HepG2 (cell line): Measurements from ENCODE around the gene MAPK7. TPM values are rescaled to one million over a fixed set of nuclear protein-coding genes. Genes with fewer than 3 reads are reported as not detected.

ENCODE experiments used
- ATF7 ChIP-seq, 2 experiments: fragments of 450-650 bp in 1 of 2; sonication (generic) in 1 of 2; formaldehyde crosslinking in 1 of 2; IDR thresholded peaks; 2 replicates each; pipeline versions ENCODE4 v1.4.0 to v1.6.1; 2016 to 2020; ENCODE audit warnings: antibody characterized with exemption in 1 of 2, mild to moderate bottlenecking in 1 of 2, missing genetic modification reagents in 1 of 2
- GRHL1 ChIP-seq: sonication (generic); formaldehyde crosslinking; conservative IDR thresholded peaks from 2 replicates; pipeline ENCODE4 v1.8.0; 2022; ENCODE audit warnings: missing genetic modification reagents
- HIVEP1 ChIP-seq: sonication (generic); formaldehyde crosslinking; IDR thresholded peaks from 2 replicates; pipeline ENCODE4 v1.4.0; 2020; ENCODE audit warnings: mild to moderate bottlenecking, missing genetic modification reagents
- IRX3 ChIP-seq: sonication (generic); formaldehyde crosslinking; IDR thresholded peaks from 2 replicates; pipeline ENCODE4 v1.8.1; 2023; ENCODE audit warnings: mild to moderate bottlenecking, low read depth, missing genetic modification reagents, borderline replicate concordance
- MED8 ChIP-seq: sonication (generic); formaldehyde crosslinking; IDR thresholded peaks from 2 replicates; pipeline ENCODE4 v1.8.1; 2023; ENCODE audit warnings: mild to moderate bottlenecking, missing genetic modification reagents; ENCODE audit not compliant: insufficient replicate concordance
- NFATC3 ChIP-seq: sonication (generic); formaldehyde crosslinking; IDR thresholded peaks from 2 replicates; pipeline ENCODE4 v1.5.1; 2020; ENCODE audit warnings: mild to moderate bottlenecking, missing genetic modification reagents
- NFE2 ChIP-seq: sonication (generic); formaldehyde crosslinking; IDR thresholded peaks from 2 replicates; pipeline ENCODE4 v1.4.0; 2020; ENCODE audit warnings: missing genetic modification reagents
- NFIC ChIP-seq: IDR thresholded peaks from 2 replicates; pipeline ENCODE4 v1.6.1; 2012; ENCODE audit warnings: mild to moderate bottlenecking, low read length, inconsistent platforms
- SKI ChIP-seq: fragments of 450-650 bp; IDR thresholded peaks from one replicate; pipeline ENCODE4 v1.6.1; 2018; ENCODE audit warnings: mild to moderate bottlenecking; ENCODE audit not compliant: partially characterized antibody
- SP1 ChIP-seq, 2 experiments: fragments of 450-650 bp in 1 of 2; sonication (generic) in 1 of 2; formaldehyde crosslinking in 1 of 2; IDR thresholded peaks; 2 replicates each; pipeline versions ENCODE4 v1.4.0 to v1.6.1; 2016 to 2020; ENCODE audit warnings: missing genetic modification reagents in 1 of 2
- THAP9 ChIP-seq: sonication (generic); formaldehyde crosslinking; IDR thresholded peaks from 2 replicates; pipeline ENCODE4; 2020; ENCODE audit warnings: missing genetic modification reagents, mild to moderate bottlenecking, borderline replicate concordance
- ZNF251 ChIP-seq: sonication (generic); formaldehyde crosslinking; IDR thresholded peaks from 2 replicates; pipeline ENCODE4 v1.9.0; 2021; ENCODE audit warnings: mild to moderate bottlenecking, missing genetic modification reagents
- ZNF496 ChIP-seq: sonication (generic); formaldehyde crosslinking; IDR thresholded peaks from 2 replicates; pipeline ENCODE4 v1.8.1; 2023; ENCODE audit warnings: mild to moderate bottlenecking, moderate library complexity, missing genetic modification reagents; ENCODE audit not compliant: insufficient replicate concordance
- ZNF569 ChIP-seq: sonication (generic); formaldehyde crosslinking; IDR thresholded peaks from 2 replicates; pipeline ENCODE4 v1.5.0; 2020; ENCODE audit warnings: mild to moderate bottlenecking, missing genetic modification reagents, moderate library complexity, borderline replicate concordance
- ZNF629 ChIP-seq: sonication (generic); formaldehyde crosslinking; conservative IDR thresholded peaks from 2 replicates; pipeline ENCODE4 v1.5.0; 2020; ENCODE audit warnings: missing genetic modification reagents
- ZNF644 ChIP-seq: IDR thresholded peaks from 2 replicates; pipeline ENCODE4 v1.6.1; 2016; ENCODE audit warnings: low read depth
- ZNF703 ChIP-seq: sonication (generic); formaldehyde crosslinking; IDR thresholded peaks from 2 replicates; pipeline ENCODE4 v1.5.1; 2020; ENCODE audit warnings: missing genetic modification reagents, mild to moderate bottlenecking, moderate library complexity, borderline replicate concordance
- polyA plus RNA-seq, 8 experiments: library from polyadenylated mRNA; depleted of rRNA in 3 of 8; stranded (reverse) in 7 of 8; unstranded in 1 of 8; fragments of >200 nt; fragmentation: Illumina TruSeq in 4 of 8; extraction: Trizol in 4 of 8; gene quantifications; 2 replicates each; pipeline versions ENCODE4 v1.2.1 to v1.2.3, GENCODE V29; 2011 to 2016; ENCODE audit warnings: low read depth in 4 of 8, missing spikeins in 1 of 8, mixed read lengths in 1 of 8; ENCODE audit not compliant: insufficient read depth in 1 of 8
- total RNA-seq, 5 experiments: library from RNA; depleted of rRNA; stranded (reverse); fragments of >200 nt; fragmentation: Illumina TruSeq; extraction: Trizol; gene quantifications; 2 replicates each; pipeline ENCODE4 v1.2.3, GENCODE V29; 2016; ENCODE audit warnings: low read depth in 1 of 5
- TF ChIP-seq, protein P1 (sequence below): sonication (generic); formaldehyde crosslinking; IDR thresholded peaks from 2 replicates; pipeline ENCODE4 v1.8.0; 2022; ENCODE audit warnings: missing genetic modification reagents, mild to moderate bottlenecking, inconsistent platforms, borderline replicate concordance
- TF ChIP-seq, protein P2 (sequence below): sonication (generic); IDR thresholded peaks from 2 replicates; pipeline ENCODE4 v1.6.1; 2016; ENCODE audit warnings: low read depth, borderline replicate concordance

Gene MAPK7
- total and polyA plus RNA-seq, 2 of the 13 experiments (the other 11 are each of a cell fraction or from before 2014, with no cell fraction given), result 2.9 to 5.9 TPM

DNA sequence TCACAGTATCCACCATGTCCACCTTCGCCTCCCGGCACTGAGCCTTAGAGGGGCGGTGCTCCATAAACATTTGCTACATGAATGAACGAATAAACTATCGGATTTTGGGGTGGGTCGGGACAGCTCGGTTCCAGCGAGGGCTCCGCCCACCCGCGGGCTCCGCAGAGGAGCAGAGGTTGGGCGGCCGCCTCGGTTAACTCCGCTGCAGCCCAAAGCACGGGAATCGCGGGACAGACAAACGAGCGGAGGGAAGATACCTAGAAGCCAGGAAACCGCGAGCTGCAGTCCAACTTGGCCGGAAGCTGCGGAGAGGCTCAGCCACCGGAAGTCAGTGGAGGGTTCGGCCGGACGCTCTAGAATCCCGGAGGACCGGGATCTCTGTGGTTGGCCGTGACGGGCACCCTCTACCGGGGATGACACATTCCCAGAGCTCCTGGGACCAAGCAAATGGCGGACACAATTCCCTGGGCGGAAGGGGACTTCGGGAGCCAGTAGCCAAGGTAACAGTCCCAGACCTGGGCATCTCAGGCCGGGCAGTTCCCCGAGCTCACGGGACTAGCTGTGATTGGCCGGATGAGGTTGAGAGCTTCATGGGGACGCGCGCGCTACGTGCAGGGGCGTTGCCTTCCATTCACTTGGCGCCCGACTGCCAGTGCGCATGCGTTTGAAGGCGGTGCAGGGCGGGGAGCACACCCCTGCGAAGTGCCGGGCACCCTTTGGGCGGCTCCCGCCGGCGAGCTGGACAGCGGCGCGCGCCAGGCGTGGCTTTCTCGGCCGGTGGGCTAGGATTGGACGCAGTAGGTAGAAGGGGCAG, 489 bp upstream of the MAPK7 start (continued):
- TF ChIP-seq, protein P1, sequence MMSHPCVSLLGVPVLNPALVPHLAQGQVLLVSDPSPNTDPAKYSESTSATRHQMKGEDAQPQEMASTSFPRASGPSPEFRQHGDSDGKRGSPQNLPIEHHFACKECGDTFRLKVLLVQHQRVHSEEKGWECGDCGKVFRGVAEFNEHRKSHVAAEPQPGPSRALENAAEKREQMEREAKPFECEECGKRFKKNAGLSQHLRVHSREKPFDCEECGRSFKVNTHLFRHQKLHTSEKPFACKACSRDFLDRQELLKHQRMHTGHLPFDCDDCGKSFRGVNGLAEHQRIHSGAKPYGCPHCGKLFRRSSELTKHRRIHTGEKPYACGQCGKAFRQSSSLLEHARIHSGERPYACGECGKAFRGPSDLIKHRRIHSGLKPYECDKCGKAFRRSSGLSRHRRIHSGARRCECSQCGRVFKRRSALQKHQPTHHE (CRISPR knock-in tag), result peak; percentile 74; the same call in 1 of the 2 replicates
- TF ChIP-seq IRX3 (CRISPR knock-in tag) (no peak), HIVEP1 (CRISPR knock-in tag) (peak; percentile 38; the same call in 1 of the 2 replicates), ATF7 (IDR thresholded peaks at IDR 0.05) (no peak), ATF7 (CRISPR knock-in tag; IDR thresholded peaks at IDR 0.05) (no peak), SP1 (IDR thresholded peaks at IDR 0.05) (no peak; the same call in 1 of the 2 replicates), SP1 (CRISPR knock-in tag; IDR thresholded peaks at IDR 0.05) (no peak; the same call in 1 of the 2 replicates), NFE2 (no peak), ZNF569 (CRISPR knock-in tag) (no peak), SKI (no peak), ZNF629 (CRISPR knock-in tag) (no peak; the same call in 1 of the 2 replicates), NFATC3 (no peak; the same call in 1 of the 2 replicates), ZNF703 (CRISPR knock-in tag) (no peak), MED8 (peak; percentile 73), GRHL1 (CRISPR knock-in tag) (no peak), NFIC (no peak), ZNF251 (no peak), ZNF644 (CRISPR knock-in tag) (no peak), ZNF496 (CRISPR knock-in tag) (no peak), THAP9 (CRISPR knock-in tag) (peak; percentile 92)
- TF ChIP-seq, protein P2, sequence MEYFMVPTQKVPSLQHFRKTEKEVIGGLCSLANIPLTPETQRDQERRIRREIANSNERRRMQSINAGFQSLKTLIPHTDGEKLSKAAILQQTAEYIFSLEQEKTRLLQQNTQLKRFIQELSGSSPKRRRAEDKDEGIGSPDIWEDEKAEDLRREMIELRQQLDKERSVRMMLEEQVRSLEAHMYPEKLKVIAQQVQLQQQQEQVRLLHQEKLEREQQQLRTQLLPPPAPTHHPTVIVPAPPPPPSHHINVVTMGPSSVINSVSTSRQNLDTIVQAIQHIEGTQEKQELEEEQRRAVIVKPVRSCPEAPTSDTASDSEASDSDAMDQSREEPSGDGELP, result peak; percentile 22; the same call in 1 of the 2 replicates
